Embryonic facial prominence (tissue), 1 donor: ENCODE data around the gene MLLT10.
A peak's percentile ranks its signal among the peaks of the same experiment; 100 is the strongest.

ENCODE experiments used
- DNase-seq: peaks from one replicate; pipeline ENCODE4 v3.0.0-alpha.2; 2016; ENCODE audit errors: extremely low spot score

MLLT10 gene

DNA sequence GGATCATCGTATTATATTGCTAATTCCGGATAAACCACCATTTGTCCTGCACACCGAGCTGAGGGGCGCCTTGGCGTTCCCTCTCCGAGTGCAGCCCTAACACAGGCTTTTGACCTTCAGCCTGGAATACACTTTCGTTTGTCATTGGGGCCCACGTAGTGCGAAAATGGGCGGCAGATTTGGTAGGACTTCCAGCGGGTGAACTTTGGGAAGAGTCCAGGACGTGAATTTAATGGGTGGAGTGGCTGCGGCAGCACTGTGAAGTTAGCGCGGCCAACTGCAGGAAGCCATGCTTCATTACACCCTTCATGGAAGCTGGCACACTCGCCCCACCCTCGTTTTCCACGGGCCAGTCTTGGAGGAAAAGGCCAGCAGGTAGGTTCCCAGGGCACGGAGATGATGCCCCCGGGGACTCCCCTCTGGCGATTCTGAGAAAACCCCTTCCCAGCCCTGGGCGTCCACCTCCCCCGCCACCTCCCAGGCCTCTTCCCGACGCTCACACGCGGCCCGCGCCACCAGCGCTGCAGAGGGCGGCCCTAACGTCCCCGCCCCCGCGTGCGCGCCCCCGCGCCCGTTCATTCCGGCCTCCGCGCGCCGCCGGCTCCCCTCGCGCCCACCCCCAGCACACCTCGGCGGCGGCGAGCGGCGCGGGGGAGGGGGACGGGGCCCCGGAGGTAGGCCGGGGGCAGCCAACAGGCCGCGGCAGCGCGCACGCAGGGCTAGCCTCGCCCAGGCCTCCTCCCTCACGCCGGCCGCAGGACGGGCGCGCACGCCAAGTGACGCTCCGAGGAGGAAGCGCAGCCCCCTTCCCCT is at the start of gene MLLT10:
Gene MLLT10, plus strand, starts transcription at position 766 of the 813 bp plus-strand sequence. CDS start 413 bp downstream, outside the sequence.
- DNase-seq, result peak; percentile 86

DNA sequence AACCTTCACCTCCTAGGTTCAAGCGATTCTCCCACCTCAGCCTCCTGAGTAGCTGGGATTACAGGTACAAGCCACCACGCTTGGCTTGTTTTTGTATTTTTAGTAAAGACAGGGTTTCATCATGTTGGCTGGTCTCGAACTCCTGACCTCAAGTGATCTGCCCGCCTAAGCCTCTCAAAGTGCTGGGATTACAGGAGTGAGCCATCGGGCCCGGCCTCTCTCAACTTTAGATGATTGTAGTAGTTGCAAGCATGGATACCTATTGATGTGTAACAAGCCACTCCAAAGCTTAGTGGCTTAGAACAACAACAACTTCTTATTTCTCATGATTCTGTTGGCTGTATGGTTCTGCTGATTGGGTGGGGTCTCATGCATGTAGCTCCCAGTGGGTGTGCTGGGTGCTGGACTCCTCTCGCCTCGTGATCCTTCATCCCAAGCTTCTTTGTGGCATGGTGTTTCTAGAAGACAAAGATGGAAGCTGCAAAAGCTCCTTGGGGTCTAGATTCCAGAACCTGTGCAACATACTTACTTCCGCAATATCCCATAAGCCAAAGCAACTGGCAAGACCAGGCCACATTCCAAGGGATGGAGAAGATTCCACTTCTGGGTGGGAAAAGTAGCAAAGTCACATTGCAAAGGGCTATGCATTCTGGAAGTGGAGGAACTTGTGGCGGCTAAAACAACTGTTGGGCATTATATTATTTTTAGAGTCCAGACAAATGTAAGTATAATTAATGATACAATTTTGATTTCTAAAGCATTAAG is 46.4 kb upstream of the MLLT10 start:
- no peak for DNase-seq

DNA sequence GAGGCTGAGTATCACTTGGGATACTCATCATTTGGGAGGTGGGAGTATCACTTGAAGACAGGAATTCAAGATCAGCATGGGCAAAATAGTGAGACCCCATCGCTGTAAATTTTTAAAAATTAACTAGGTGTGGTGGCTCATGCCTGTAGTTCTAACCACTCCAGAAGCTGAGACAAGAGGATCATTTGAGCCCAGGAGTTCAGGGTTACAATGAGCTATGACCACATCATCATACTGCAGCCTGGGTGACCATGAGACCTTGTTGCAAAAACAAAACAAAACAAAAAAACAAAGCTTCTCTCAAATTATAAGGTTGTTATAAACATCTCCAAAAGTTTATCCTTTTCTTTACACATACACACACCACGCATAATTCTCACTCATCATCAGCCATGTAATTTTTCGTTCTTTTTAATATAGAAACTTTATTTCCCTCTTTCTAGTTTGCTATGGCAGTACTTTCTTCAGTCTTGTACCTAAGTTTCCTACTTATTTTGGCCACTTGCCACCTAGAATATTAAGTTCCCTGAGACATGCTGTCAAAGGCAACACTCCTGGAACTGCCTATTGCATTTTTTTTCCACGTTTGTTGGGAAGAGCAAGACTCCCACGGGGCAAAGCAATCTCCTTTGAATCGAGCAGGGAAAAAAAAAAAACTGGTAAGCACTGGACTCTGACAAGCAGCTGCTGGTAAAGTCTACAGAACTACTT is 45.6 kb upstream of the MLLT10 start:
- no peak for DNase-seq

DNA sequence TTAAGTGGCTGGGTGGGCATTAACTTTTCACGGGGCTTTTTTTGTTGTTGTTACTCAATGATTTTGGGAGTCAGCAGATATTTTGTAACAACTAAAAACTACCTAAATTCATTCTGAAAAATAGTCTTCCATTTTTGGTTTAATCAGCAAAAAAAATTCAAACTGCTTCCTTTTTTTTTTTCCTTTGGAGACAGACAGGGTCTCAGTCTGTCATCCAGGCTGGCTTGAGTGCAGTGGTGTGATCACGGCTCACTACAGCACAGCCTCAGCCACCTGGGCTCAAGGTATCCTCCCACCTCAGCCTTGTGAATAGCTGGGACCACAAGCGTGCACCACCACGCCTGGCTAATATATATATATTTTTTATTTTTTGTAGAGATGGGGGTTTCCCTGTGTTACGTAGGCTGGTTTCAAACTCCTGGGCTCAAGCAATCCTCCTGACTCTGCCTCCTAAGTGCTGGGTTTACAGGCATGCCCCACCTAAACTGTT is 45.0 kb upstream of the MLLT10 start:
- DNase-seq, result no peak

DNA sequence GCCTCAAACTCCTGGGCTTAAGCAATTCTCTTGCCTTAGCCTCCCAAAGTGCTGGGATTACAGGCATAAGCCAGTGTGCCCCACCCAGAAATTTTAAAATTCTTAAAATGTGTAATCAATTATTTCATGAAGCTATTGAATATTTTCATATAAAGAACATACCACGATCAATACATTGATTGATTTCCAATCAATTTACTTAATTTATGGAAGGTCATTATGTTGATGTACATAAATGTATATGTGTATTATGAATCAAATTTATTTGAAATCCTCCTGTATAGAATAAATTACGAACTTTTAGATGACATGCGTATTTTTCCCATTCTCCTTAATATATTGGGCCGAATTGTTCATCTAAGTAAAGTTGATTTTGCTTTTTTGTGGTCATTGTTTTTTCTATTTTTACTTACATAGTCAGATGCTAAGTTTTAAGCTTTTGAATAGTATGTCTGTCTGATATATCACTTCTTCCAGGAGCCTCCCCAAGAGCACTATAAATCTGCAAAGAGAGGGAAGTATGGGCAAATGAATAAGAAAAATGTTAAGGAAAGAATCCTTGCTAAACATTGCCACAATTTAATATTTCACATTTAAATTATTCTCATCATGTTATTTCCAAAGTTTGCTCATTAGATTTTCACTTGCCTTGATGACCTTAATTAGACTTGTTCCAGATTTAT is 43.9 kb upstream of the MLLT10 start:
- no peak for DNase-seq

DNA sequence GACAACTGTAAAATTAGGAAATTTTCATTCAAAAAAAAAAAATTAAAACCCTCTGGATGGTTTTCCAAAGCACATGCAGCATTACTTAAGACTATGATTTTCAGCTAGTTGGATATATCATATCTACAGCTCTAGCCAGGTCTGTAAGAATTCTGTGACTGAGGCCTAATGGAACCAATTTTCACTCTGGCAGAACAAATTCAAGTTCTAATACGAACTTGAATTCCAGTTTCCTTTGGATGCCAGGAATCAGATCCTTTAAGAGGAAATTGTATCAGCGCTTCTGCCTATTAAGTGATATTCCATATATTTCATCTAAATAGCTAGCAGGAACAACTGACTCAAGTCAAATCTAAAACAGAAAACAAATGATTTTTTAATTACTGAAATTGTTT is 43.3 kb upstream of the MLLT10 start:
- DNase-seq, result no peak

DNA sequence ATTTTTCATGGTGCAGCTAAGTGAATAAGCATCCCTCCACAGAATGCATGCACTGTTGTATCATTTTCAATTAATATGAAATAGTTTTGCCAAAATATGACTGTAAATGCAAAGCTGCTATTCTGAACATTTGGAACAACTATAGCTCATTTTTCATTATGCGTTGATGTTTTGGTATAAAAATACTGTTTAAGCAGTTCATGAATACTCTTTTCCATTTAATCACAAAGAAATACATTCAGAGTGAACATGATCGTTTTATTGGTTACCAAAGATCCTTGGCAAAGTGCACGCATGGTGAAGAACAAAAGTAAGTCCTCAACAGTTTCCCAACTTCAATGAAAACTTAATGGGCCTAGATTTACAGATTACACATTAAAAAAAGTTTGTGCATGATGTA is 41.6 kb upstream of the MLLT10 start:
- DNase-seq, result no peak

DNA sequence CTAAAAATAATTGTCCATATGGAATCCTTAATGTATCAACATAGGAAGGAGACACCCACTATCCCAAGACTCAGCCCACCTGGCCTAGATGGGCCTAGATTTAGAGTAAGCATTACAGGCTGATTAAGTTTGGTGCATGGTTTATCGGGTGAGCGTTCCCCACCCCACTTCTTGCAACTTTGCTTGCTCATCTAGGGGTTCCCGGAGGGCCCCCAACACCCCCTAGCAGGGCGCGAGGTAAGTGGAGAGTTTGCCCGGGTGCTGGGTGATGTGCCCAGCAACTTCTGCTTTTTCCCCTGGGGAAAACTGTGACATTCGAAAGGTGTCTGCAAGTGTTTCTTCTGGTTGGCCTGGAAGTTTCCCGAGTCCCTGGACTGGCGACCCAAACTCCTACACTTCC is 40.2 kb upstream of the MLLT10 start:
- no peak for DNase-seq

DNA sequence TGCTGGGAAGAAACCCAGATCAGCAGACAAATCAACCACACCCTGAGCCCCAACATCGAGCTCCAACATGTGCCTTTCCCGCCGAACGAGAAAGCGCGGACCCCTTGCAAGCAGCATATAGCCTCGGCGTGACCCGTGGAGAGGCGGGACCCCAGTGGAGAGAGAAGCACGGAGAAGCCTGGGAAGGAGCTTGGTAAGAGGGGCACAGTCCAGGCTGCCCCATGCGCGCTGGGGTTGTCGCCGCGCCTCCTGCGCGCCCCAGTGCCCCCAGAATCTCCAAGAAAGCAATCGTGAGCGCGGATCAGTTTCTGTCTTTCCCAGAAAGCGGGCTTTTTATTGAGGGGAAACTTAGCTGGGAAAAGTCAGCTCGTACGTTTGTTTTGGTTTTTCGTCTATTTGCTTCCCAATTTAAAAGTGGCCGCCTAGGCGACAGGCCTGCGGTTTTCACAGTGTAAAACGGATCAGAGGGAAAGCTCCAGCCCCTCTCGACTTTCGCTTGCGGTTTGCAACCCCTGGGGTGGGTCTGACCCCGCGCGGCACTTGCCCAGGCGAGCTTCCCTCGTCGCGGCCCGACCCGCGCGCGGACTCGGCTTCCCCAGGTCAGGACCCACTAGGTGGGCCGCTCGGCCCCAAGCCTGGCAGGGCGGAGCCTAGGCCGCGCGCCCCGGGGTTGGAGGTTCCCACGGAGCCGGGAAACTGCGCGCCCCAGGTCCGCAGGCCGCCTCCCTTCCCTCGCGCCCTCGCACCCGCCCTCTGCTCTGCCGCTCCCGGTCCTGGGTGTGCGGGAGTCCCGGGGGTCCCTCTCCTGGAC is 39.6 kb upstream of the MLLT10 start:
- no peak for DNase-seq

DNA sequence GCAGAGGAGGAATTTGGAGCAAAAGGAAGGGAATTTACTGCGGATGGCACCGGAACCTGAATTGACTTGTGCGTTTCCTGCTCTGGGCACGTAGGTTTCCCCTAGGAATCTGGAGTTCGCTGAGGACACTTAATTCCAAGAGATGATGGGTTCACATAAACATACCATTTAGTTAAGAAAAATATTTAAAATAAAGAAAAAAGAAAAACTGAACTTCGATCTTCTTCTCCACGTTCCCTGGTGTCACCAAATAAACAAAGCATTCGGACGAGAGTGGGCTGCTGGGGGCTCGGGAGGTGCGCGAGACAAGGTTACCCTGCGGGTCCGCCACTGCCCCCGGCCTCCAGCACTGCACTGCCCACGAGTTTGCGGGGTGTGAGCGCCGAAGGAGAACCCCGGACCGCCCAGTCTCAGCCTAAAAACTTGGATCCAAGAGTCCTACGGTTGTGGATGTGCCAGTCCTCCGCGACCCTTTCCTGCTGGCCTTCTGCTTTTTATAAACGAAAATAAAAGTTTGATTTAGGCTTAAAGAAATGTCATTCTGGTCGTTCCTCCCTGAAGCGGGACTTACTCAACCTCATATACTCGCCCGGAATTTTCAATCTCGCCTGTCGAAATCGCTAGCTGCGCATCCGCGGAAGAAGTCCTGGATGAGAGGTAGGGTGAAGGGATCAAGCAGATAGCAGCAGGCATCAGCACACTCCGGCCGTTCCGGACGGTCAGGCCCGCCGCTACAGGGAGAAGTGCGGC is 38.9 kb upstream of the MLLT10 start:
- no peak for DNase-seq

DNA sequence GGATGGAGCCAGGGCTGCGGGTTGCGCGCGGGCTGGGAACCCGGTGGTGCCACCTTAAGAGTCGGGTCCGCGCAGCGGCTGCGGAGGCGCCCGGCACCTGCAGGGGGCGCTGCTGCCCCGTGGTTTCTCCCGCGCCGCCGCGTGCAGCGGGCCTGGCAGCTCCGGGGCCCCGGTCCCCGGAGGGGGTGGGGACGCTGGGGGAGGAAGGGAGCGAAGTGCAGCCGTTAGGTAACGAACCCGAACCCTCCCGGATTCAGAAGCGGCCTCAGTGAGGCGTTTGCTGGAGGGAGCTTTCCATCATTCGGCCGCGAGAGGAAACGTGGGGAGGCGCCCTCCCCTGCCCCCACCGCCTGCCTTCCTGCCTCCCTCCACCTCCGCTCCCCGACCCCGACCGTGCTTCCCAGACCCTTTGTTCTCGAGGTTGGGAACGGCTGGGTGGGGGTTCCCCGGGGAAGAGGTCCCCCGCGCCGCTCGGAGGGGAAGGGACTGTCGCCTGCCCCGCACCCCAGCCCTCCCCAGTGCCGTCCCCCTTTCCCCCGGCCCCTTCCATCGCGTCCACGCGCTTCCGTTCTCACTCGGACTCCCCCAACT is 38.2 kb upstream of the MLLT10 start:
- DNase-seq, result no peak

DNA sequence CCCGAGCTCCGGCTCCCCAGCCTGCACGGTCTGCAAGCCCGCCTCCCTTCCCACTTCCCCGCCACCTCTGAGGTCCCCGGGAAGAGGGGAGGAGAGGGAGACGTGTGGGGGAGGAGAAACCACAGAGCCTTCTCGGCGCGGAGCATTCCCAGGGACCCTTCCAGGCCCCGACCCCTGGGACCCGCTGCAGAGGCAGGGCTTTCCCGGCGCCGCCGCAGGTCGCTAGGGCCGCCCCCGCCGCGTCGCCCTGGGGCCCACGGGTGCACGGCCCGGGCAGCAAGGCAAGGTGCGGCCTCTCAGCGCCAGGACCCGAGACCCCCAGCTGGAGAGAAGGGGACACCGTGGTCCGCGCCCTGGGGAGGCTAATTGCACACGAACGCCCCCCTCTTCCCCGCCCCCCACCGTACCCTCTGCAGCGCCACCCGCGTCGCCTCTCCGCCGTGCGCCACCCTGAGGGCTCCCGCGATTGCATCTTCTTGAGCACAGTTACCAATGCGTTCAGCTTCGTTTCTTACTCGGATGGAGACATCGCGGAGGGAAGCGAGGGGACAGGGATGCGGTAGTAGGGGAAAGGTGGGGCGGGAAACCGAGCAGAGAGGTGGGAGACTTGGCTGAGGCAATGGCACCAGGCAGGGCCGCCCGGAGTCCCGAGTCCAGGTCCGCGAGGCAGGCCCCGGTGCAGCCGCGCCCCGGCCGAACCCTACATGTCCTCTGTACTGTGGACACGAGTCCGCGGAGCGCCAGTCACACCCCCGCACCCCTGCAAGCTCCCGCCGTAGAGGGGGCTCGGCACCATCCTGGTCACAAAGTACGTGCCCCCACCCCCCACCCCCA is 37.5 kb upstream of the MLLT10 start:
- DNase-seq, result no peak

DNA sequence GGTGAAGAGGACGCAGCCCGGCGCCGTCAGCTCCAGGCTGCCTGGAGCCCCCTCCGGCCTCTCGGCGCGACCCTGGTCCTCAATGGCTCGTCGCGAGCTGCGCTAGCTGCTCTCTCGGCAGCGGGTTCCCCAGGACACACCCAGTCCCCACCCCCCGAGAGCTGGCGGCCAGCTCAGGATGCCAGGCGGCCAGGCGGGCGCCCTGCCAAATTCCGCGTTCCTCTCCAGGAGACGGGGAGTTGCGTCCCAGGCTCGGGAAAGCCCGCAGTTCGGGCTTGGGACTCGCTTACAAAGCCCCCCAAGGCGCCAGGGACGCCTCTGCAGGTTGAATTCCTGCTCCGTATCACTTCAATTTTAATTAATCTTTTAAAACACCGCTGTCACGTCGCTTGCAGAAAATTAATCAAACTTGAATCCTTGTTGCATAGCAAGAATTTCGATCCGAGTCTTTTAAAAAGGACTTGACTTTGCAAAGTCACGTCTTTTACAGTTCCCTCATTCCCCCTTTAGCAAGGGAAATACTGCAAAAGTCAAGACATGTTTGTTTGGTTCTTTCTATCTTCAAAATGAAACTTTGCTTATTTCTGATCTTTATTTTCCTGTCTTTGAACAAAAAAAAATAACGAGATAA is 36.7 kb upstream of the MLLT10 start:
- DNase-seq, result no peak

DNA sequence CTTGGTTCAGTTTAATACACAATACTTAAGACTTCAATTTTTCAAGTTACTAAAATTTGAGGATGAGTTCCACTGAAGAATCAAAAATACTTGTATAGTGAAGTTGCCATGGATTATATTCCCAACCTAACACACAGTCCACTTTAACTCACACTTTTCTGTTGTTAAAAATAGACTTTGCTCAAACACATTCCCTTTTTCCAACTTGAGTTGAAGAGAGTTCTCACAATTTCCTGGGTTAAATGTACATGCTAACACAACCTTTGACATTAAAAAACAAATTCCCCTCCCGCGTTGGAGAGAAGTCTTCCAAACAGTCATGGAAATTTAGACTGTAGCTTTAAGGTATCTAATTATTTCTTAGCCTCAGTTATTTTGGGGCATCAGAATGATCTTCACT is 35.7 kb upstream of the MLLT10 start:
- no peak for DNase-seq

DNA sequence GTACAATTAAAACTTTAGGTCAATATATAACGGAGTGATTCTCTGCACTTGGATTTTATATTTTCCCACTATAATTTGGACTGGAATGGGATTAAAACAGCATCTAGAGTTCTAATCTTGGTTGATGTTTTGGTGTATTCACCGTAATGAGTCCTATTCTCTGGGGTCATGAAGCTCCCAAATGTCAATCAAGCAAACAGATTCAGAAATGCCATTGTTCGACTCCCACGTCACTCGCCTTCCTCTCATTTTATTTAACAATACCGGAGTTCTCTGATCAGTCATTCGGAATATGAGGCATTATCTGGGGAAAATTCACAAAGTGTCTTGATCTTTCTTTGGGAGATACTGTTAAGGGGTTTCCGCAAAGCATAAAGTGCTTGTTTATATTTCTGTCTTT is 35.0 kb upstream of the MLLT10 start:
- DNase-seq, result no peak

DNA sequence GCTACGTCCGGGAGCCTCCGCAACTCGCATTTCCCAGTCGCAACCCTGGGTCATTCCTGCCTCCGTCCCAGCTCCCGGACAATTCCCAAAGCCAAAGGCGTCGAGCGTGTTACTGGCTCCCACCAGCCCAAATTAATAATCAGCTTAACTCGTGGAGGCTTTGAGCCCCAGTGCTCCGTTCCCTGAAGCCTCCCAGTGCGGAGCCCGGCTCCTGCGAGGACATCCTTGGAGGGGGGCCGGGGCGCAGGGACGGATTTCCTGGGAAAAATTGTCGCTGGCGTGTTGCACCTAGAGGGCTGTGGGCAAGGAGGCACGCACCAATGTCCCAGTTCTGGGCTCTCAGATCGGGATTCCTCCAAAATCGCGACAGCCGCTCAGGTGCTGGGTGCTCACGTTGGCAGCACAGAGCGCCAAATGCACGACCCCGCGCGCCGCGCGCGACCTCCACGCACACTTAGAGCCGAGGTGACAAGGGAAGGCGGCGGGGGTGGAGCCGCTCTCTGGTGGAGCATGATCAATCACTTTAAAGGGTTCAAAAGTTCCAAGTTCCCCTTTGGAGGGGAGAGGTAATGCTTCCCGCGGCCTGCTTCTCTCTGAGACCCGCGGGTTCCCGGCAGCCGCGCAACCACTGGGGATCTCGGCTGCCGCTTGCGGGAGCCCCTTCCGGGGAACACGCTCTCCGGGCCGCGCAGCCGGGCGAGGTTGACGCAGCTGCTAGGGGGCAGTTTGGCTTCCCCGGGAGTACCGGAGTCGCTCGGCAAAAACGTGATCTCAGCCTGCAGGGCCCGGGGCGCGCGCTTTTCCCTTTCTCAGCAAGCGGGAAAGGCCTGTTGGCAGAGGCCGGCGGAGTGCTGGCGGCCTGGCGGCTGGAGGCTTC is 34.1 kb upstream of the MLLT10 start:
- no peak for DNase-seq

DNA sequence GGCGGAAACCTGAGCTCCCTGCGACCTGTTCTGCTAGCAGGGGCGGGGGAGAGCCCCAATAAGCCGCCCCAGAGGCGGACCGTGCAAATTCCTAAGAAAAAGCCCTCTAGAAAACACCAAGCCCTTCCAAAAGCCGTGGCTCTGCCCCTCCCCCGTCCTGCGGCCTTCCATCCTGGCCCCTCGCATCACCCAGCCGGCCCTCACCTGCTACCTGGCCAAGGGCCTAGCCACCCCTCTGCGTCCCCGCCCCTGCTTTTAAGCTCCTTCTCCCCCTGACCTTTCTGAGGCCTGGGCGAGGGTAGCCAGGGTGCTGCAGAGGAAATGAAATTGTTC is 33.5 kb upstream of the MLLT10 start:
- no peak for DNase-seq

DNA sequence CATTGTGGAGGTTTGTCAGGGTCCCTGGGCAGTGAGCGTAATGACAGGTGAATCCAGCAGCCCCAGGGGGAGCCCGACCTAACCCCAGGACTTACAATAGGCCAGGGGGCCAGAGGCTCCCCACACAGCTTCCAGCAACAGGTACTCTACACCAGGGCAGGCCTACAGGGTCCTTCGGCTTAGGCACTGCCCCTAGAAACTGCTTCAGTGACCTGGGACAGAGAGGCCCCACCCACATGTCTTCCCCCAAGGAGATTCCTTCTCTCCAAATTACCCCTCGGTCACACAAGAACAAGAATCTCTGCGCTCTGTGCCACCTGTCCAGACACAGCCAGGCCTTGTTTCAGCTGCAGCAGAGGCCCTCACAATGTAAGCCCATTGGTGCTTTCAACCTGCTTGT is 32.9 kb upstream of the MLLT10 start:
- no peak for DNase-seq
